Skeletal muscle satellite cell (primary cell): ENCODE results near the gene PDZD2.

Experiments used
- H3K27me3 ChIP-seq: 2 replicates; pipeline ENCODE4 v1.7.0; 2013; ENCODE audit warnings: low read length; ENCODE audit not compliant: control insufficient read depth, insufficient read depth
- H3K36me3 ChIP-seq: 2 replicates; pipeline ENCODE4 v1.7.0; 2013; ENCODE audit warnings: mild to moderate bottlenecking, control low read depth, low read length; ENCODE audit not compliant: insufficient read depth
- H3K4me1 ChIP-seq: 2 replicates; pipeline ENCODE4 v1.7.0; 2013; ENCODE audit warnings: low read length; ENCODE audit not compliant: control insufficient read depth, insufficient read depth
- H3K4me2 ChIP-seq: 2 replicates; pipeline ENCODE4 v1.7.0; 2013; ENCODE audit warnings: mild to moderate bottlenecking, low read length
- H3K4me3 ChIP-seq: 2 replicates; pipeline ENCODE4 v1.7.0; 2013; ENCODE audit warnings: low read length
- H3K9ac ChIP-seq: 2 replicates; pipeline ENCODE4 v1.7.0; 2013; ENCODE audit warnings: mild to moderate bottlenecking, low read depth, low read length, moderate library complexity
- H3K9me3 ChIP-seq: replicated peaks from 2 replicates; pipeline ENCODE4 v1.7.0; 2013; ENCODE audit warnings: mild to moderate bottlenecking, control low read depth, low read length

The PDZD2 gene

GRCh38 chr5:31698673-31699072 is 59.7 kb downstream of the PDZD2 start:
- Histone ChIP-seq H3K9ac (no peak overlapping the region), H3K4me2 (no peak overlapping the region), H3K4me1 (no peaks in the 10 kb centered on the region), H3K27me3 (peaks cover 3% of the 10 kb centered on the region), H3K36me3 (no peaks in the 10 kb centered on the region), H3K9me3 (no peaks in the 10 kb centered on the region), H3K4me3 (no peak overlapping the region)

DNA sequence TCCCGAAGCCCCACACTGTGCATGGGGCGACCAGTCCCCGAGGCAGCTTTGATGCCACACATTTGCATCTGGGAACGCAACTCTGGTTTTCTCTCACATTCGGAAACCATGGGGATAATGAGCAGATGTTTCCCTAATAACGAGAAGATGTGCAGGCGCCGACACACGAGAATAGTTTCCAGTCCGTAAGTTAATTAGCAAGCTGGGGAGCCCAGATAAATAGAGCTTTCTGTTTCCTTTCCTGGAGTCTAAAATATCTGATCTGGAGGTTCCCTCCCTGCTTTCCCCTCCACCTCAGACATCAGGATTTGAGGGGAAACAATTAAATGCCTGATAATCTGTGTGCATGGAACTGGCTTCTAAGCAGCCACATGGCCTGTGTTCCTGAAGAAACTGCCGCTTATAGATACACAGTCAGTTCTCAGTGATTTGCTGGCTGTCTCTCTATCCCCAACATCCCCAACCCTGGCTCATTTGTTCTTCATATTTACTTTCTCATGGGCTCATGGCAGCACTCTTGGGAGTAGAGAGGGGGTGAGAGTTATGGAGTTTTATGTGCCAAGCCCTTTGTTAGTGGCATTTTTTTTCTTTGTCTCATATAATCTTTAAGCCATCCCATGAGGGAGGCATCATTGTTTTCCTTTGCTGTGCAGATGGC is 62.8 kb downstream of the PDZD2 start:
- Histone ChIP-seq H3K9ac (no peak overlapping the region), H3K27me3 (peaks cover 3% of the 10 kb centered on the region), H3K4me2 (no peak overlapping the region), H3K36me3 (no peaks in the 10 kb centered on the region), H3K4me3 (no peak overlapping the region), H3K4me1 (no peaks in the 10 kb centered on the region), H3K9me3 (no peaks in the 10 kb centered on the region)

GRCh38 chr5:31702712-31703111 is 63.8 kb downstream of the PDZD2 start:
- Histone ChIP-seq H3K4me3 (no peak overlapping the region), H3K9ac (no peak overlapping the region)

GRCh38 chr5:31703757-31704156 is 64.8 kb downstream of the PDZD2 start:
- Histone ChIP-seq H3K27me3 (peaks cover 3% of the 10 kb centered on the region), H3K4me1 (no peaks in the 10 kb centered on the region), H3K4me2 (no peak overlapping the region)

More at GRCh38 chr5:31702712-31703111, 63.8 kb downstream of the PDZD2 start:
- H3K4me2 ChIP-seq: no peak overlapping the region
- no peaks in the 10 kb centered on the region for H3K9me3 ChIP-seq
- peaks cover 3% of the 10 kb centered on the region for H3K27me3 ChIP-seq
- H3K36me3 ChIP-seq: no peaks in the 10 kb centered on the region
- H3K4me1 ChIP-seq: no peaks in the 10 kb centered on the region

DNA sequence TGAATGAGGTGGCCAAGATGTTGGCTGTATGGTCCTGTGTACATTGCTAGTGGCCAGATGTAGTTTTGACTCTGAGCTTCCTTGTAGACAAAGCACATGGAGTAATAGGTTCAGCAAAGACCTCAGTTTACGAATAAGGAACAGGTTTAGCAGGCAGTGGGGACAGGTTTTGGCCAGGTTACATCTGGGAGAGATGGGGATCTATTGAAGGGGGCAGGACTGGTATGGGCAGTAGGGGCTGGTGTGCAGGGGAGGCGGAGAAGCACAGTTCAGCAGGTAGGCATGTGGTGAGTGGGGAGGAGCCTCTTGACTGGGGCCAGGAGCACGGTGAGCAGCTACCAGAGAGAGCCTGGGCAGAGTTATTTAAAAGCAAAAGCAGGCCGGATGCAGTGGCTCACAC is 67.3 kb downstream of the PDZD2 start:
- no peaks in the 10 kb centered on the region for H3K9me3 ChIP-seq
- no peaks in the 10 kb centered on the region for H3K4me1 ChIP-seq
- H3K4me2 ChIP-seq: no peak overlapping the region
- no peak overlapping the region for H3K9ac ChIP-seq
- no peaks in the 10 kb centered on the region for H3K36me3 ChIP-seq
- H3K27me3 ChIP-seq: no peaks in the 10 kb centered on the region
- no peak overlapping the region for H3K4me3 ChIP-seq

More at GRCh38 chr5:31703757-31704156, 64.8 kb downstream of the PDZD2 start:
- no peaks in the 10 kb centered on the region for H3K9me3 ChIP-seq
- no peak overlapping the region for H3K9ac ChIP-seq
- no peak overlapping the region for H3K4me3 ChIP-seq
- no peaks in the 10 kb centered on the region for H3K36me3 ChIP-seq

- H3K4me1 ChIP-seq: no peaks in the 10 kb centered on the region
- H3K4me3 ChIP-seq: no peak overlapping the region
- H3K36me3 ChIP-seq: no peaks in the 10 kb centered on the region
- H3K4me2 ChIP-seq: no peak overlapping the region
- no peak overlapping the region for H3K9ac ChIP-seq
- H3K9me3 ChIP-seq: no peaks in the 10 kb centered on the region
- no peaks in the 10 kb centered on the region for H3K27me3 ChIP-seq
Observed at GRCh38 chr5:31707329-31707728, 68.4 kb downstream of the PDZD2 start.

DNA sequence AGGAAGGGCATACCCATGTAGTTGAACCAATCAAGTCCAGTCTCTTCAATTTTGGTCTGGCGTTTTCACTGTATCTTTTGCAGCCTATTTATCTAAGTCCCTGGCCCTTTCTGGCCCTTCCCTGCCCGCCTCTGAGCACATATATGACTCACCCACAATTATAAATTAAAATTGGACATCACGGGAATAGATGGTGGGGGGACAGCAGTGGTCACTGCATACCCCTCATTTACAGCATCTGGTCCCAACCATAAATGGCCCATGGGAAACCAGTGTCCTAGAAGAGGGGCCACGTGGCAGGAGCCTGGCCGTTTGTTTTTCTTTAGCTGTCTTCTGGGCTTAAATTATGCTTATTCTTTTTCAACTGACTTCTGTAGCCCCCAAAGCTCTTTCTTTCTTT is 69.2 kb downstream of the PDZD2 start:
- H3K9ac ChIP-seq: no peak overlapping the region
- no peaks in the 10 kb centered on the region for H3K36me3 ChIP-seq
- no peaks in the 10 kb centered on the region for H3K4me1 ChIP-seq
- H3K4me2 ChIP-seq: no peak overlapping the region
- H3K4me3 ChIP-seq: no peak overlapping the region
- no peaks in the 10 kb centered on the region for H3K9me3 ChIP-seq
- H3K27me3 ChIP-seq: no peaks in the 10 kb centered on the region

DNA sequence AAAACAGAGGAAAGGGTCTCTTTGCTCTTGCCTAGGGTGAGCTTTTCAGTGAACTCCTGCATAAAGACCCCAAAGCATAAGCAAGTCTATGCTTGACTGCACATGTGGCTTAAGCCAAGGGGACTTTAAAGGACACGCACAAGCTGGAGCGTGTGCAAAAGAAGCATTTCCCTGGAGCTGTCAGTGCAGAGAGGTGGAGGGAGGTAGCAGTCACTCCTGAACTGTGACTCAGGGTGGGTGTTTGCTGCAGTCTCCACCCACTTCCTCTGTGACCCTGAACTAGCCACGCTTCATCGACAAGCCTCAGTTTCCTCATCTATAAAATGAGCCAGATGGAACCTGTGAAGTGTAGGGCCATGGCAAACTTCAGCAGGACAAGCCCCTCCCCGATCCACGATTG is 72.4 kb downstream of the PDZD2 start:
- no peak overlapping the region for H3K4me3 ChIP-seq
- no peaks in the 10 kb centered on the region for H3K9me3 ChIP-seq
- H3K9ac ChIP-seq: no peak overlapping the region
- H3K27me3 ChIP-seq: no peaks in the 10 kb centered on the region
- H3K36me3 ChIP-seq: no peaks in the 10 kb centered on the region
- H3K4me1 ChIP-seq: no peaks in the 10 kb centered on the region
- no peak overlapping the region for H3K4me2 ChIP-seq

GRCh38 chr5:31711935-31712592 is 73.1 kb downstream of the PDZD2 start:
- Histone ChIP-seq H3K4me3 (no peak overlapping the region), H3K9me3 (no peaks in the 10 kb centered on the region), H3K4me2 (no peak overlapping the region), H3K36me3 (no peaks in the 10 kb centered on the region), H3K9ac (no peak overlapping the region), H3K27me3 (no peaks in the 10 kb centered on the region), H3K4me1 (no peaks in the 10 kb centered on the region)

DNA sequence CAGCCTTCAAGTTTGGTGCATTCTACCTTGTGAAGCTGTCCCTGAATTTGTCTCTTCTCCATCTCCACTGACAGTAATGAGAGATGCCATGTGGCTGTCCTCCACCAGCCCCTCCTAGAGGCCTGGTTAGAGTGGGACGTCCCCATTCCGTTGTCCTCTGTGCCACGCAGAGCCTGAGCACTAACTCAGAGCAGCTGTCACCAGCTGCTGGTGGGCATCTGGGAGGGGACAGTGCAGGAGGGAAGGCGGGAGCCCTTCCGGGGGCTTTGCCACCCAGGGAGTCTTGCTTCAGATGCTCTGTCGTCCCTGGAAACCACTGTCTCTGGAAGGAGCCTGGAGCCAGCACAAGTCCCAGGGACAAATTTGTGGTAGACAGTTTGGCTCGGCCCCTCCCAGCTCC is 78.6 kb downstream of the PDZD2 start:
- H3K4me1 ChIP-seq: no peaks in the 10 kb centered on the region
- H3K4me3 ChIP-seq: no peak overlapping the region
- no peaks in the 10 kb centered on the region for H3K9me3 ChIP-seq
- H3K4me2 ChIP-seq: no peak overlapping the region
- no peaks in the 10 kb centered on the region for H3K27me3 ChIP-seq
- no peaks in the 10 kb centered on the region for H3K36me3 ChIP-seq
- H3K9ac ChIP-seq: no peak overlapping the region

GRCh38 chr5:31720004-31720403 is 81.1 kb downstream of the PDZD2 start:
- H3K27me3 ChIP-seq: no peaks in the 10 kb centered on the region
- H3K9me3 ChIP-seq: no peaks in the 10 kb centered on the region
- no peaks in the 10 kb centered on the region for H3K36me3 ChIP-seq
- no peak overlapping the region for H3K4me2 ChIP-seq
- H3K9ac ChIP-seq: no peak overlapping the region
- H3K4me1 ChIP-seq: no peaks in the 10 kb centered on the region
- no peak overlapping the region for H3K4me3 ChIP-seq

DNA sequence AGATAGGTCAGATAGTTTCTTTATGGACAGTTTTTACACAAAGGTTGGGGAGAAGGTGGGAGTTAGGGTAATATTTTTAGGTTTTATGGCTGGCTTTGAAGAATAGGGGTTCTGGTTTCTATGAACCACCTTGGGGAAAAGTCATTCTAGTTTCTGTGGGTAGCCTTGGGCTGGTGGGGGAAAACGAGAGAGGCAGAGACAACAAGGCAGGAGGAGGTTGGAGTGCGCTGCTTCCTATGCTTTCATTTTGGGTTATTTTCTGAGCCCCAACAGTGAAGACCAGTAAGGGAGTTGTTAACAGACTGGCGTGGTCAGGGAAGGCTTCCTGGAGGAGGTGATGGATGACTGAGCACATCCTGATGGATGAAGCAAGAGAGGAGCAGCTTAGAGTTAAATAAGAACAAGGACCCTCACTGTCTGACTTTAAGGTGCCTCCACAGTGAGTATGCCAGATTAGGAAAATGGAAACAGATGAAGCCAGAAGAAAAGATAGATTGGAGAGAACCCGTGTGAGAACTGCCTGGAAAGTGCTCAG is 81.9 kb downstream of the PDZD2 start:
- Histone ChIP-seq H3K9ac (no peak overlapping the region), H3K36me3 (no peaks in the 10 kb centered on the region), H3K27me3 (no peaks in the 10 kb centered on the region), H3K9me3 (no peaks in the 10 kb centered on the region), H3K4me2 (no peak overlapping the region), H3K4me1 (no peaks in the 10 kb centered on the region), H3K4me3 (no peak overlapping the region)
